ENCODE measurements around the gene WDR72. TPM values are rescaled to one million over a fixed set of nuclear protein-coding genes. Genes with fewer than 3 reads are reported as not detected.

WDR72 gene
- total and polyA plus RNA-seq, 4 experiments from 2014 or later, result not detected

GRCh38 chr15:53588773-53589172 lies 170.7 kb downstream of the WDR72 start:
- CTCF ChIA-PET (ENCODE audit: partially characterized antibody), result no interaction called here
- Histone ChIP-seq H3K27ac (ENCODE audit: low read depth, low read length) (no peak overlapping the region), H3K9me3 (ENCODE audit: control insufficient read depth in 1 of 2, low read length in 2 of 2) (no peaks in the 10 kb centered on the region), H3K27me3 (ENCODE audit: insufficient read depth, low read length) (no peaks in the 10 kb centered on the region), H3K36me3 (ENCODE audit: insufficient read depth, low read length) (no peaks in the 10 kb centered on the region), H3K4me1 (ENCODE audit: insufficient read depth, low read length) (no peaks in the 10 kb centered on the region), H3K4me3 (ENCODE audit: low read length in 2 of 2) (no peak overlapping the region)
- Mint-ChIP-seq H3K4me1 (no peaks in the 10 kb centered on the region), H3K4me3 (no peak overlapping the region), H3K27me3 (peaks cover 0 to 3% of the 10 kb centered on the region in 2 donors), H3K9me3 (peaks cover 0 to 3% (median 0%) of the 10 kb centered on the region in 8 donors), H3K27ac (no peak overlapping the region), H3K36me3 (no peaks in the 10 kb centered on the region)
- POLR2A ChIA-PET (ENCODE audit: partially characterized antibody), result no interaction called here
- DNase-seq, result no peak
- intact Hi-C loops (cut with micrococcal nuclease), result no loop called here

- peaks cover 0 to 3% of the 10 kb centered on the region in 2 donors for H3K27me3 Mint-ChIP-seq
- no peak for DNase-seq
- H3K36me3 Mint-ChIP-seq, result no peaks in the 10 kb centered on the region
- no peak overlapping the region for H3K4me3 ChIP-seq (ENCODE audit: low read length in 2 of 2)
- no peaks in the 10 kb centered on the region for H3K4me1 ChIP-seq (ENCODE audit: insufficient read depth, low read length)
- H3K9me3 ChIP-seq (ENCODE audit: control insufficient read depth in 1 of 2, low read length in 2 of 2), result no peaks in the 10 kb centered on the region
- no peaks in the 10 kb centered on the region for H3K27me3 ChIP-seq (ENCODE audit: insufficient read depth, low read length)
- H3K4me1 Mint-ChIP-seq, result no peaks in the 10 kb centered on the region
- H3K36me3 ChIP-seq (ENCODE audit: insufficient read depth, low read length), result no peaks in the 10 kb centered on the region
- no peak overlapping the region for H3K27ac Mint-ChIP-seq
- intact Hi-C loops (cut with micrococcal nuclease), result no loop called here
- H3K4me3 Mint-ChIP-seq, result no peak overlapping the region
- peaks cover 0 to 3% (median 0%) of the 10 kb centered on the region in 8 donors for H3K9me3 Mint-ChIP-seq
- ChIA-PET CTCF (ENCODE audit: partially characterized antibody) (no interaction called here), POLR2A (ENCODE audit: partially characterized antibody) (no interaction called here)
- no peak overlapping the region for H3K27ac ChIP-seq (ENCODE audit: low read depth, low read length)
Measured at GRCh38 chr15:53586799-53587198, 172.7 kb downstream of the WDR72 start.

- intact Hi-C loops (cut with micrococcal nuclease), result no loop called here
- Histone ChIP-seq H3K36me3 (ENCODE audit: insufficient read depth, low read length) (no peaks in the 10 kb centered on the region), H3K27me3 (ENCODE audit: insufficient read depth, low read length) (no peaks in the 10 kb centered on the region), H3K4me3 (ENCODE audit: low read length in 2 of 2) (no peak overlapping the region), H3K9me3 (ENCODE audit: control insufficient read depth in 1 of 2, low read length in 2 of 2) (no peaks in the 10 kb centered on the region), H3K27ac (ENCODE audit: low read depth, low read length) (no peak overlapping the region), H3K4me1 (ENCODE audit: insufficient read depth, low read length) (no peaks in the 10 kb centered on the region)
- Mint-ChIP-seq H3K36me3 (no peaks in the 10 kb centered on the region), H3K27ac (no peak overlapping the region), H3K27me3 (peaks cover 0 to 3% of the 10 kb centered on the region in 2 donors), H3K9me3 (peaks cover 0 to 3% (median 0%) of the 10 kb centered on the region in 8 donors), H3K4me3 (no peak overlapping the region), H3K4me1 (no peaks in the 10 kb centered on the region)
- POLR2A ChIA-PET (ENCODE audit: partially characterized antibody), result no interaction called here
- no peak for DNase-seq
- CTCF ChIA-PET (ENCODE audit: partially characterized antibody), result no interaction called here
Measured at GRCh38 chr15:53581513-53581912, 177.9 kb downstream of the WDR72 start.

GRCh38 chr15:53580366-53580765 lies 179.1 kb downstream of the WDR72 start:
- Mint-ChIP-seq H3K27ac (no peak overlapping the region), H3K36me3 (no peaks in the 10 kb centered on the region), H3K4me1 (no peaks in the 10 kb centered on the region), H3K27me3 (peaks cover 0 to 2% of the 10 kb centered on the region in 2 donors), H3K9me3 (peaks cover 0 to 3% (median 0%) of the 10 kb centered on the region in 8 donors), H3K4me3 (no peak overlapping the region)
- H3K4me3 ChIP-seq (ENCODE audit: low read length in 2 of 2), result no peak overlapping the region
- H3K27ac ChIP-seq (ENCODE audit: low read depth, low read length), result no peak overlapping the region
- CTCF ChIA-PET (ENCODE audit: partially characterized antibody), result interaction anchor here (1.2 kb wide), 1 partner anchor 54 kb away, joined by 3 read pairs; no protein-coding TSS in a partner anchor
- POLR2A ChIA-PET (ENCODE audit: partially characterized antibody), result no interaction called here
- intact Hi-C loops (cut with micrococcal nuclease), result no loop called here
- no peak for DNase-seq
- H3K4me1 ChIP-seq (ENCODE audit: insufficient read depth, low read length), result no peaks in the 10 kb centered on the region
- no peaks in the 10 kb centered on the region for H3K27me3 ChIP-seq (ENCODE audit: insufficient read depth, low read length)
- no peaks in the 10 kb centered on the region for H3K36me3 ChIP-seq (ENCODE audit: insufficient read depth, low read length)
- no peaks in the 10 kb centered on the region for H3K9me3 ChIP-seq (ENCODE audit: control insufficient read depth in 1 of 2, low read length in 2 of 2)

- Mint-ChIP-seq H3K4me1 (no peaks in the 10 kb centered on the region), H3K4me3 (no peak overlapping the region), H3K27me3 (no peaks in the 10 kb centered on the region), H3K27ac (no peak overlapping the region), H3K36me3 (no peaks in the 10 kb centered on the region), H3K9me3 (no peaks in the 10 kb centered on the region)
- ChIA-PET CTCF (ENCODE audit: partially characterized antibody) (no interaction called here), POLR2A (ENCODE audit: partially characterized antibody) (no interaction called here)
- H3K9me3 ChIP-seq (ENCODE audit: control insufficient read depth in 1 of 2, low read length in 2 of 2), result no peaks in the 10 kb centered on the region
- H3K27ac ChIP-seq (ENCODE audit: low read depth, low read length), result no peak overlapping the region
- no peaks in the 10 kb centered on the region for H3K4me1 ChIP-seq (ENCODE audit: insufficient read depth, low read length)
- H3K27me3 ChIP-seq (ENCODE audit: insufficient read depth, low read length), result no peaks in the 10 kb centered on the region
- H3K36me3 ChIP-seq (ENCODE audit: insufficient read depth, low read length), result no peaks in the 10 kb centered on the region
- no peak for DNase-seq
- intact Hi-C loops (cut with micrococcal nuclease), result no loop called here
- H3K4me3 ChIP-seq (ENCODE audit: low read length in 2 of 2), result no peak overlapping the region
Measured at GRCh38 chr15:53576841-53577240, 182.6 kb downstream of the WDR72 start.

- no peak overlapping the region for H3K27ac Mint-ChIP-seq
- no peak overlapping the region for H3K4me3 Mint-ChIP-seq
- CTCF ChIA-PET (ENCODE audit: partially characterized antibody), result no interaction called here
- H3K36me3 Mint-ChIP-seq, result no peaks in the 10 kb centered on the region
- no peak overlapping the region for H3K27ac ChIP-seq (ENCODE audit: low read depth, low read length)
- DNase-seq, result no peak
- H3K36me3 ChIP-seq (ENCODE audit: insufficient read depth, low read length), result no peaks in the 10 kb centered on the region
- H3K9me3 Mint-ChIP-seq, result peaks cover 0 to 8% (median 0%) of the 10 kb centered on the region in 8 donors
- H3K27me3 Mint-ChIP-seq, result peaks cover 0 to 2% of the 10 kb centered on the region in 2 donors
- POLR2A ChIA-PET (ENCODE audit: partially characterized antibody), result no interaction called here
- H3K9me3 ChIP-seq (ENCODE audit: control insufficient read depth in 1 of 2, low read length in 2 of 2), result no peaks in the 10 kb centered on the region
- H3K4me1 ChIP-seq (ENCODE audit: insufficient read depth, low read length), result no peaks in the 10 kb centered on the region
- no peaks in the 10 kb centered on the region for H3K4me1 Mint-ChIP-seq
- no peak overlapping the region for H3K4me3 ChIP-seq (ENCODE audit: low read length in 2 of 2)
- no peaks in the 10 kb centered on the region for H3K27me3 ChIP-seq (ENCODE audit: insufficient read depth, low read length)
- intact Hi-C loops (cut with micrococcal nuclease), result no loop called here
Measured at GRCh38 chr15:53573091-53573490, 186.4 kb downstream of the WDR72 start.

- Histone ChIP-seq H3K36me3 (ENCODE audit: insufficient read depth, low read length) (no peaks in the 10 kb centered on the region), H3K9me3 (ENCODE audit: control insufficient read depth in 1 of 2, low read length in 2 of 2) (no peaks in the 10 kb centered on the region), H3K27ac (ENCODE audit: low read depth, low read length) (no peak overlapping the region), H3K4me3 (ENCODE audit: low read length in 2 of 2) (no peak overlapping the region), H3K27me3 (ENCODE audit: insufficient read depth, low read length) (no peaks in the 10 kb centered on the region), H3K4me1 (ENCODE audit: insufficient read depth, low read length) (no peaks in the 10 kb centered on the region)
- Mint-ChIP-seq H3K4me3 (no peak overlapping the region), H3K27me3 (peaks cover 0 to 4% of the 10 kb centered on the region in 2 donors), H3K27ac (no peak overlapping the region), H3K36me3 (no peaks in the 10 kb centered on the region), H3K4me1 (no peaks in the 10 kb centered on the region), H3K9me3 (peaks cover 0 to 8% (median 0%) of the 10 kb centered on the region in 8 donors)
- DNase-seq, result no peak
- POLR2A ChIA-PET (ENCODE audit: partially characterized antibody), result no interaction called here
- intact Hi-C loops (cut with micrococcal nuclease), result no loop called here
- CTCF ChIA-PET (ENCODE audit: partially characterized antibody), result no interaction called here
Measured at GRCh38 chr15:53569751-53570480, 189.5 kb downstream of the WDR72 start.
